ENCODE data around the gene ENOX2.

- no peak for TF ChIP-seq CTCF (IDR thresholded peaks at IDR 0.05)
- TF ChIP-seq POLR2A (IDR thresholded peaks at IDR 0.05): no peak
These were observed 244.7 kb downstream of the ENOX2 start for GRCh38 chrX:130658310-130658709.

Data from adrenal gland (tissue), 5 donors.